K562 (cell line): ENCODE measurements around the gene GNAS-AS1. TPM values are rescaled to one million over a fixed set of nuclear protein-coding genes. Genes with fewer than 3 reads are reported as not detected.

Experiments
- ATAC-seq: fragments of 200-7000 bp; cut with Tn5 transposase; 3 replicates; pipeline ENCODE4 v1.9.1; 2020; ENCODE audit warnings: moderate library complexity
- BruUV-seq: library from RNA; stranded (reverse); fragments of 400-500 nt; replicated peaks from 2 replicates; lab custom pipeline; 2021; lab: Mats Ljungman, UMichigan
- CTCF ChIA-PET: fragments of 300-600 bp; formaldehyde crosslinking; extraction: SDS; loops from one replicate; lab custom pipeline; 2021; ENCODE audit warnings: low intra/inter-chr PET ratio; lab: Yijun Ruan, JAX
- POLR2A ChIA-PET: fragments of 300-600, 350-650 bp; sonication (Branson Sonifier 250); formaldehyde crosslinking; extraction: SDS; loops from one replicate; lab custom pipeline; 2021; ENCODE audit warnings: antibody characterized with exemption, inconsistent platforms; lab: Yijun Ruan, JAX
- DNase-seq, 4 experiments: peaks; one replicate each; pipeline versions ENCODE4 v3.0.0 to v3.0.0-alpha.2; 2011 to 2018; ENCODE audit warnings: low spot score in 3 of 4, mixed read lengths in 3 of 4; ENCODE audit errors: extremely low read depth in 1 of 4
- FAIRE-seq: peaks from 2 replicates; lab custom pipeline; 2011; peaks lifted over from hg19 to GRCh38; lab: Jason Lieb, UNC
- H2AFZ ChIP-seq: 2 replicates; pipeline ENCODE4 v1.6.0; 2011; ENCODE audit warnings: low read depth, low read length, control low read depth, inconsistent platforms
- H3K27ac ChIP-seq: fragments of 200-600 bp; 3 replicates; pipeline ENCODE4 v1.8.0; 2011; ENCODE audit warnings: low read depth, mild to moderate bottlenecking, control low read depth, inconsistent platforms, low read length, moderate library complexity, mixed read lengths; ENCODE audit errors: extremely low read depth
- H3K27me3 ChIP-seq, 2 experiments: fragments of 300-600 bp in 1 of 2; 2 replicates in 1 of 2; 3 replicates in 1 of 2; pipeline versions ENCODE4 v1.6.0 to v1.8.0; 2011; ENCODE audit warnings: inconsistent platforms in 2 of 2, low read length in 2 of 2, mild to moderate bottlenecking in 1 of 2, mixed read lengths in 1 of 2, moderate library complexity in 1 of 2; ENCODE audit not compliant: control insufficient read depth in 2 of 2, insufficient read depth in 2 of 2
- H3K36me3 ChIP-seq: fragments of 300-600 bp; 3 replicates; pipeline ENCODE4 v1.8.0; 2011; ENCODE audit warnings: mild to moderate bottlenecking, low read length, inconsistent platforms; ENCODE audit not compliant: control insufficient read depth, insufficient read depth
- H3K4me1 ChIP-seq, 2 experiments: fragments of 200-600 bp in 1 of 2; replicated peaks in 1 of 2; 2 replicates in 1 of 2; 3 replicates in 1 of 2; pipeline versions ENCODE4 v1.5.1 to v1.8.0; 2011; ENCODE audit warnings: inconsistent platforms in 2 of 2, low read length in 2 of 2, mild to moderate bottlenecking in 1 of 2, mixed read lengths in 1 of 2, moderate library complexity in 1 of 2; ENCODE audit not compliant: control insufficient read depth in 2 of 2, insufficient read depth in 2 of 2
- H3K4me2 ChIP-seq: 2 replicates; pipeline ENCODE4 v1.6.1; 2011; ENCODE audit warnings: low read length, control low read depth, inconsistent platforms, mixed read lengths; ENCODE audit not compliant: insufficient read depth
- H3K4me3 ChIP-seq: fragments of 200-600 bp; sonication (generic), shearing (Covaris generic); 2 replicates; pipeline ENCODE4 v1.5.1; 2016; ENCODE audit warnings: control low read depth, inconsistent platforms
- H3K79me2 ChIP-seq: fragments of 200-600 bp; 3 replicates; pipeline ENCODE4 v1.8.0; 2011; ENCODE audit warnings: low read length, inconsistent platforms; ENCODE audit not compliant: control insufficient read depth, insufficient read depth
- H3K9ac ChIP-seq, 2 experiments: 2 replicates each; pipeline versions ENCODE4 v1.6.0 to v1.6.1; 2011; ENCODE audit warnings: low read depth in 2 of 2, low read length in 2 of 2, control low read depth in 1 of 2, inconsistent platforms in 1 of 2, mild to moderate bottlenecking in 1 of 2, mixed read lengths in 1 of 2; ENCODE audit not compliant: insufficient read depth in 1 of 2
- H3K9me1 ChIP-seq: one replicate; pipeline ENCODE4 v1.6.0; 2011; ENCODE audit warnings: inconsistent platforms, mild to moderate bottlenecking, low read length, moderate library complexity; ENCODE audit not compliant: control insufficient read depth, insufficient read depth
- H3K9me3 ChIP-seq: replicated peaks from 2 replicates; pipeline ENCODE4 v1.5.1; 2011; ENCODE audit warnings: low read depth, low read length, inconsistent platforms; ENCODE audit not compliant: control insufficient read depth, insufficient read depth
- H4K20me1 ChIP-seq: replicated peaks from 2 replicates; pipeline ENCODE4 v1.6.1; 2011; ENCODE audit warnings: low read length, inconsistent platforms, mixed read lengths; ENCODE audit not compliant: control insufficient read depth, insufficient read depth
- BDP1 ChIP-seq: IDR thresholded peaks from 3 replicates; pipeline ENCODE4 v1.6.1; 2011; ENCODE audit not compliant: insufficient read length, insufficient read depth
- CEBPB ChIP-seq: fragments of 450-650 bp; IDR thresholded peaks from 2 replicates; pipeline ENCODE4 v1.6.1; 2016; ENCODE audit warnings: missing genetic modification characterization, missing compliant biosample characterization
- FOXP1 ChIP-seq: sonication (generic); formaldehyde crosslinking; IDR thresholded peaks from 2 replicates; pipeline ENCODE4 v1.8.0; 2022; ENCODE audit warnings: mild to moderate bottlenecking, missing genetic modification reagents
- GABPA ChIP-seq: fragments of 200-800 bp; sonication (Bioruptor generic); conservative IDR thresholded peaks from 2 replicates; pipeline ENCODE4 v1.6.1; 2016; ENCODE audit warnings: low read depth, missing genetic modification characterization, missing compliant biosample characterization
- HDAC8 ChIP-seq: fragments of 450-650 bp; IDR thresholded peaks from 2 replicates; pipeline ENCODE4 v1.6.1; 2016; ENCODE audit warnings: mild to moderate bottlenecking, missing genetic modification characterization, moderate library complexity, missing compliant biosample characterization
- HOXB6 ChIP-seq: fragments of 250-450 bp; sonication (Bioruptor Pico); IDR thresholded peaks from 2 replicates; pipeline ENCODE4 v1.5.1; 2022; ENCODE audit warnings: mild to moderate bottlenecking, borderline replicate concordance
- MCM2 ChIP-seq: fragments of 450-650 bp; IDR thresholded peaks from 2 replicates; pipeline ENCODE4 v1.6.1; 2017; ENCODE audit warnings: low read depth, mild to moderate bottlenecking
- NFE2L1 ChIP-seq: fragments of 450-650 bp; IDR thresholded peaks from 2 replicates; pipeline ENCODE4 v1.6.1; 2016; ENCODE audit warnings: missing genetic modification characterization, low read depth, mild to moderate bottlenecking, missing compliant biosample characterization, moderate library complexity, borderline replicate concordance
- NR2C2 ChIP-seq, 2 experiments: fragments of 200-800 bp in 1 of 2; sonication (Bioruptor generic) in 1 of 2; sonication (generic) in 1 of 2; formaldehyde crosslinking in 1 of 2; IDR thresholded peaks; 2 replicates each; pipeline versions ENCODE4 v1.6.1 to v1.8.0; 2016 to 2022; ENCODE audit warnings: mild to moderate bottlenecking in 1 of 2, missing compliant biosample characterization in 1 of 2, missing genetic modification characterization in 1 of 2, missing genetic modification reagents in 1 of 2
- RUNX1 ChIP-seq: sonication (generic); IDR thresholded peaks from 2 replicates; pipeline ENCODE4 v1.6.1; 2016; ENCODE audit warnings: antibody characterized with exemption, low read depth
- SLC30A9 ChIP-seq: fragments of 250-450 bp; sonication (Bioruptor Pico); IDR thresholded peaks from 2 replicates; pipeline ENCODE4 v1.8.0; 2022; ENCODE audit warnings: mild to moderate bottlenecking, moderate library complexity
- ZNF76 ChIP-seq: fragments of 250-450 bp; sonication (Bioruptor Pico); IDR thresholded peaks from 2 replicates; pipeline ENCODE4 v1.4.0; 2020; ENCODE audit warnings: mild to moderate bottlenecking, moderate library complexity, borderline replicate concordance
- WGBS: fragments of 100-300 bp; shearing (Covaris generic); methylation state at CpG from one replicate; pipeline ENCODE4 v1.1.6; 2016; ENCODE audit warnings: low coverage, mixed read lengths; ENCODE audit not compliant: insufficient coverage; ENCODE audit errors: missing lambda C conversion rate; 5-methylcytosine and 5-hydroxymethylcytosine counted together
- in situ Hi-C: fragments of 300-500 bp; cut with MboI; formaldehyde crosslinking; loops from 4 replicates; pipeline ENCODE4 v1.15.0; 2018; ENCODE audit warnings: inconsistent platforms, mixed read lengths
- intact Hi-C: fragments of 100-400 bp; cut with micrococcal nuclease; formaldehyde crosslinking; loops from 2 replicates; pipeline ENCODE4 v1.14.2; 2022
- polyA plus RNA-seq, 8 experiments: library from polyadenylated mRNA; depleted of rRNA in 4 of 8; stranded (reverse) in 5 of 8; unstranded in 3 of 8; fragments of >200 nt; fragmentation: Nextera tagmentation in 2 of 8; fragmentation: Illumina TruSeq in 1 of 8; extraction: Ambion mirVana in 2 of 8; extraction: Trizol in 1 of 8; gene quantifications; 2 replicates each; pipeline versions ENCODE4 v1.2.1 to v1.2.3, GENCODE V29; 2011 to 2014; ENCODE audit warnings: inconsistent platforms in 1 of 8, missing spikeins in 1 of 8
- total RNA-seq, 7 experiments: library from RNA; depleted of rRNA in 6 of 7; stranded (reverse); fragments of >200 nt in 6 of 7; fragmentation: Illumina TruSeq in 2 of 7; extraction: Trizol in 2 of 7; gene quantifications; 2 replicates each; pipeline versions ENCODE4 v1.2.1 to v1.2.3, GENCODE V29; 2011 to 2021; ENCODE audit warnings: low replicate concordance in 1 of 7
- TF ChIP-seq, protein P1 (sequence below): sonication (generic); formaldehyde crosslinking; IDR thresholded peaks from 2 replicates; pipeline ENCODE4 v1.8.0; 2023; ENCODE audit warnings: missing genetic modification reagents, mild to moderate bottlenecking, borderline replicate concordance
- TF ChIP-seq, protein P2 (sequence below): fragments of 250-450 bp; sonication (Bioruptor Pico); IDR thresholded peaks from 2 replicates; pipeline ENCODE4 v1.4.0; 2020; ENCODE audit warnings: mild to moderate bottlenecking, moderate library complexity

The GNAS-AS1 gene
- total and polyA plus RNA-seq, 9 of the 15 experiments (the other 6 are each of a cell fraction or from before 2014, with no cell fraction given) = 0.04 to 2.5 (median 0.25) TPM

DNA sequence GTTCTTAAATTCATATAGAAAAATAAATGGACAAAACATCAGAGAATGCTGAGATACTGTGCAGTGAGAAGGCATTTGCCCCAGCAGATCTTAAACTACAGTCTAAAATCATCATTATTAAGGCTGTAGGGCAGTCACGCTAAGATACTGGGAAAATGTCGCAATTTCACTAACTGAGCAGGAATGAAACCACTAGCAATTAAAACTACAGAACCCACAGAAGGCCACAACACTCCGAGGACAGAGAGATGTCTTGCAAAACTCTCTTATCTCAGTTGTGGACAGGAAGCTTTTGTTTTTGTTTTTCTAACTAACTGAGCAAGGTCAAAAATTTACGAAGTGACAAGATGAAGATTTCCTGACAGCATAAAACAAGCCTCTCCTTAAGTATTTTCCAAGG is 18.2 kb downstream of the GNAS-AS1 start:
- no TSS peak for BruUV-seq
- in situ Hi-C loops (no loop called here), intact Hi-C loops (loop anchor here (10.0 kb wide), 1 partner anchor 598 kb away; no protein-coding TSS in a partner anchor)
- H3K9me1 ChIP-seq = no peaks in the 10 kb centered on the region
- H4K20me1 ChIP-seq = no peaks in the 10 kb centered on the region; the same call in 1 of the 2 replicates
- H3K4me1 ChIP-seq = no peaks in the 10 kb centered on the region
- no peaks in the 10 kb centered on the region for H3K9me3 ChIP-seq
- H3K79me2 ChIP-seq = no peaks in the 10 kb centered on the region
- no peaks in the 10 kb centered on the region for H3K36me3 ChIP-seq
- no peak overlapping the region for H3K27ac ChIP-seq
- ChIA-PET POLR2A (no interaction called here), CTCF (no interaction called here)
- no peak overlapping the region for H3K9ac ChIP-seq
- H3K27me3 ChIP-seq = peaks cover 17 to 25% of the 10 kb centered on the region in 2 experiments
- ATAC-seq = no peak
- FAIRE-seq = peak; percentile 23
- H2AFZ ChIP-seq = no peak overlapping the region
- DNase-seq = no peak
- WGBS = 1% methylated on average over 4 of the region's 4 CpGs
- H3K4me3 ChIP-seq = no peak overlapping the region
- no peak overlapping the region for H3K4me2 ChIP-seq
- TF ChIP-seq NFE2L1 (tag) = no peak
- no peak for TF ChIP-seq SLC30A9
- no peak for TF ChIP-seq ZNF76 (CRISPR knock-in tag)
- TF ChIP-seq, protein P1, sequence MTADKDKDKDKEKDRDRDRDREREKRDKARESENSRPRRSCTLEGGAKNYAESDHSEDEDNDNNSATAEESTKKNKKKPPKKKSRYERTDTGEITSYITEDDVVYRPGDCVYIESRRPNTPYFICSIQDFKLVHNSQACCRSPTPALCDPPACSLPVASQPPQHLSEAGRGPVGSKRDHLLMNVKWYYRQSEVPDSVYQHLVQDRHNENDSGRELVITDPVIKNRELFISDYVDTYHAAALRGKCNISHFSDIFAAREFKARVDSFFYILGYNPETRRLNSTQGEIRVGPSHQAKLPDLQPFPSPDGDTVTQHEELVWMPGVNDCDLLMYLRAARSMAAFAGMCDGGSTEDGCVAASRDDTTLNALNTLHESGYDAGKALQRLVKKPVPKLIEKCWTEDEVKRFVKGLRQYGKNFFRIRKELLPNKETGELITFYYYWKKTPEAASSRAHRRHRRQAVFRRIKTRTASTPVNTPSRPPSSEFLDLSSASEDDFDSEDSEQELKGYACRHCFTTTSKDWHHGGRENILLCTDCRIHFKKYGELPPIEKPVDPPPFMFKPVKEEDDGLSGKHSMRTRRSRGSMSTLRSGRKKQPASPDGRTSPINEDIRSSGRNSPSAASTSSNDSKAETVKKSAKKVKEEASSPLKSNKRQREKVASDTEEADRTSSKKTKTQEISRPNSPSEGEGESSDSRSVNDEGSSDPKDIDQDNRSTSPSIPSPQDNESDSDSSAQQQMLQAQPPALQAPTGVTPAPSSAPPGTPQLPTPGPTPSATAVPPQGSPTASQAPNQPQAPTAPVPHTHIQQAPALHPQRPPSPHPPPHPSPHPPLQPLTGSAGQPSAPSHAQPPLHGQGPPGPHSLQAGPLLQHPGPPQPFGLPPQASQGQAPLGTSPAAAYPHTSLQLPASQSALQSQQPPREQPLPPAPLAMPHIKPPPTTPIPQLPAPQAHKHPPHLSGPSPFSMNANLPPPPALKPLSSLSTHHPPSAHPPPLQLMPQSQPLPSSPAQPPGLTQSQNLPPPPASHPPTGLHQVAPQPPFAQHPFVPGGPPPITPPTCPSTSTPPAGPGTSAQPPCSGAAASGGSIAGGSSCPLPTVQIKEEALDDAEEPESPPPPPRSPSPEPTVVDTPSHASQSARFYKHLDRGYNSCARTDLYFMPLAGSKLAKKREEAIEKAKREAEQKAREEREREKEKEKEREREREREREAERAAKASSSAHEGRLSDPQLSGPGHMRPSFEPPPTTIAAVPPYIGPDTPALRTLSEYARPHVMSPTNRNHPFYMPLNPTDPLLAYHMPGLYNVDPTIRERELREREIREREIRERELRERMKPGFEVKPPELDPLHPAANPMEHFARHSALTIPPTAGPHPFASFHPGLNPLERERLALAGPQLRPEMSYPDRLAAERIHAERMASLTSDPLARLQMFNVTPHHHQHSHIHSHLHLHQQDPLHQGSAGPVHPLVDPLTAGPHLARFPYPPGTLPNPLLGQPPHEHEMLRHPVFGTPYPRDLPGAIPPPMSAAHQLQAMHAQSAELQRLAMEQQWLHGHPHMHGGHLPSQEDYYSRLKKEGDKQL (CRISPR knock-in tag) = no peak
- TF ChIP-seq HDAC8 (tag) = no peak
- peak; percentile 76 for TF ChIP-seq CEBPB
- TF ChIP-seq, protein P2, sequence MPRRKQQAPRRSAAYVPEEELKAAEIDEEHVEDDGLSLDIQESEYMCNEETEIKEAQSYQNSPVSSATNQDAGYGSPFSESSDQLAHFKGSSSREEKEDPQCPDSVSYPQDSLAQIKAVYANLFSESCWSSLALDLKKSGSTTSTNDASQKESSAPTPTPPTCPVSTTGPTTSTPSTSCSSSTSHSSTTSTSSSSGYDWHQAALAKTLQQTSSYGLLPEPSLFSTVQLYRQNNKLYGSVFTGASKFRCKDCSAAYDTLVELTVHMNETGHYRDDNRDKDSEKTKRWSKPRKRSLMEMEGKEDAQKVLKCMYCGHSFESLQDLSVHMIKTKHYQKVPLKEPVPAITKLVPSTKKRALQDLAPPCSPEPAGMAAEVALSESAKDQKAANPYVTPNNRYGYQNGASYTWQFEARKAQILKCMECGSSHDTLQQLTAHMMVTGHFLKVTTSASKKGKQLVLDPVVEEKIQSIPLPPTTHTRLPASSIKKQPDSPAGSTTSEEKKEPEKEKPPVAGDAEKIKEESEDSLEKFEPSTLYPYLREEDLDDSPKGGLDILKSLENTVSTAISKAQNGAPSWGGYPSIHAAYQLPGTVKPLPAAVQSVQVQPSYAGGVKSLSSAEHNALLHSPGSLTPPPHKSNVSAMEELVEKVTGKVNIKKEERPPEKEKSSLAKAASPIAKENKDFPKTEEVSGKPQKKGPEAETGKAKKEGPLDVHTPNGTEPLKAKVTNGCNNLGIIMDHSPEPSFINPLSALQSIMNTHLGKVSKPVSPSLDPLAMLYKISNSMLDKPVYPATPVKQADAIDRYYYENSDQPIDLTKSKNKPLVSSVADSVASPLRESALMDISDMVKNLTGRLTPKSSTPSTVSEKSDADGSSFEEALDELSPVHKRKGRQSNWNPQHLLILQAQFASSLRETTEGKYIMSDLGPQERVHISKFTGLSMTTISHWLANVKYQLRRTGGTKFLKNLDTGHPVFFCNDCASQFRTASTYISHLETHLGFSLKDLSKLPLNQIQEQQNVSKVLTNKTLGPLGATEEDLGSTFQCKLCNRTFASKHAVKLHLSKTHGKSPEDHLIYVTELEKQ (CRISPR knock-in tag) = no peak
- no peak for TF ChIP-seq NR2C2 (CRISPR knock-in tag; IDR thresholded peaks at IDR 0.05)
- peak; percentile 24; the same call in 1 of the 2 replicates for TF ChIP-seq NR2C2 (tag; IDR thresholded peaks at IDR 0.05)
- TF ChIP-seq BDP1 = no peak
- no peak for TF ChIP-seq MCM2
- no peak for TF ChIP-seq RUNX1
- TF ChIP-seq FOXP1 (CRISPR knock-in tag) = no peak
- peak; percentile 47; the same call in 1 of the 2 replicates for TF ChIP-seq GABPA (tag)
- TF ChIP-seq HOXB6 = no peak
